ACHN (cell line): ENCODE results near the gene SH3RF3.
"Not testable (repeated sequence)": the region's sequence is repeated elsewhere in the genome, so short reads cannot be mapped to it uniquely, and the experiment has no call there.

Experiments
- DNase-seq: peaks from one replicate; pipeline ENCODE4 v3.0.0-alpha.2; 2015
- in situ Hi-C: cut with HindIII; loops from 2 replicates; pipeline ENCODE4 v1.10.0; 2017; ENCODE audit warnings: low sequenced_read_pairs, low pct_ligation_motif_present, low pct_unique_long_range_greater_than_20kb

The SH3RF3 gene

DNA sequence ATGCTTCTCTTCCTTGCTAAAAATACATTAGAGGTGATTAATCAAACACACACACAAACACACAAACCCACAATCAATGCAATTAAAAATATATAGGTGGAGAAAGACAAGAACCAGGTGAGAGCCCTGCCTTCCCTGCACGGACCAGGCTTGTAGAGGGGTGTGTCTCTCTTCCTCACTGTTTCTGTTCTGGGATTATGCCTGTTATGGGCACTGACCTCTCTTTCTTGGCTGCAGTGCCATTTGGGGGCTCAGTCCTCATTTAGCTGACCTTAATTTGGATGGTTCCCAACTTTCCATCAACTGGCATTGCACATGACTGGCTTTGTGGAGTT is 89.8 kb downstream of the SH3RF3 start:
- DNase-seq: no peak
- in situ Hi-C loops: no loop called here

DNA sequence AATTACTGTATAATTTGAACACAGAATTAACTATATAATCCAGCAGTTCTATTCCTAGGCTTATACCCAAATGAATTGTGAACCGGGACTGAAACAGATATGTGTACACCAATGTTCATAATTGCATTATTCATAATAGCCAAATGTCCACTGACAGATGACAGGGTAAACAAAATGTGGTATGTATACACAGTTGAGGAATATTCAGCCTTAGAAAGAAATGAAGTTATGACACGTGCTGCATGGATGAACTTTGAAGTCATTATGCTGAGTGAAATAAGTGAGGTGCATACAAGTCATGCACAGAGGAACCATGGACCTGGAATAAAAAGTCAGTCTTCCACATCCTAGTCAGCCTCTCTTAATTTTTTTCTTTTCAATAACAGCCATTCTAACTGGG is 91.9 kb downstream of the SH3RF3 start:
- DNase-seq: no peak
- in situ Hi-C loops: no loop called here

DNA sequence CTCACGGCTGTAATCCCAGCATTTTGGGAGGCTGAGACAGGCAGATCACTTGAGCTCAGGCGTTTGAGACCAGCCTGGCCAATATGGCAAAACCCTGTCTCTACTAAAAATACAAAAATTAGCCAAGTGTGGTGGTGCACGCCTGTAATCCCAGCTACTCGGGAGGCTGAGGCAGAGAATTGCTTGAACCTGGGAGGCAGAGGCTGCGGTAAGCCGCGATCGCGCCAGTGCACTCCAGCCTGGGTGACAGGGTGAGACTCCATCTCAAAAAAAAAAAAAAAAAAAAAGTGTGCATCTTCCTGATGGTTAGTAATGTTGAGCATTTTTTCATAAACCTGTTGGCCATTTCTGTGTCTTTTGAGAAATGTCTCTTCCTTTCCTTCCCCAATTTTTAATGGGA is 92.3 kb downstream of the SH3RF3 start:
- DNase-seq, in situ Hi-C loops: not testable (repeated sequence)

DNA sequence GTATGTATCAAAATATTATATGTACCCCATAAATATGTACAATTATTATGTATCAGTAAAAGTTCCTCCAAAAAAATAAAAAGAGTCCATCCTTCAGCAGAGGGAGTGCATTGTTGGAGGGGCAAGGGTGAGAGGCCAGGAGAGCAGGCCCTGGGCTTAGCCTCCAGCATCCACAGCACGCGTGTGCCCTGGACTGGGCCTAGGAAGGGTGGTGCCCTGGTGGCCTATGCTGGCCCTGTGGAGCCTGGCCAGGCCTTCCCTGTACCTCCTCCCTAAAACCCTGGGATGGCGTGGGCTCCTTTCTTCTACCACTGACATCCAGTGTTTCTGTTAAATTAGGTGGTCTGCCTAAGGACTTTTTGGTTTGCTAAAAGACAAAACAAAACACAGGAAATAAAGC is 93.4 kb downstream of the SH3RF3 start:
- no peak for DNase-seq
- in situ Hi-C loops: no loop called here

DNA sequence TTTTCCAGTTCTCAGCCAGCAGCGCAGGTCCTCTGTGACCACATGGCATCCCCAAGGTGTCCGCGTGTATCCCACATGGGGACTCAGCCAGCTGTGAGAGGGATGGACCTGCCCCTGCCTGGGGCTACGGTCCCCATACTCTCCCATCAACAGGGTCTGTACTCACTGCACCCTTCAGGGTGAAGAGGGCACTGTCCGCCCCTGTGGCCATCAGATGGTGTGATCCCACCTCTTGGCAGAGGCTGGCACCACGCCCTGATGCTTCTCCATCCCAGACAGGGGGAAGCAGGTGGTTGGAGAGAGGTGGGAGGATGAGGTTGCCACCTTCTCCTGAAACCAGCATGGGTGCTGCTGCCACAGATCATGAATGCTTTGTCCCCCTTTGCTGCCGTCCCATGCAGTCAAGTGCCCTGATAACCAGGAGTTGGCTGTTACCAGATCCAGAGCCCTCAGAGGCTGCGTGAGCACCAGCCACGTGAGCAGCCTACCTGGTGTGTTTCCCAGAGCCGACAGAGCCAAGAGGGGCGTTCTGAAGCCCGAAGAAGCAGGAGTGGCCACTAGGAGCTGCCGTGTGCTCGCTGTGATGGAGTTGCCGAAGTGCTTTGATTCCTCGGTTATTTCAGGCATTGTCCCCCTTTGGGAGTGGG is 93.9 kb downstream of the SH3RF3 start:
- DNase-seq: no peak

DNA sequence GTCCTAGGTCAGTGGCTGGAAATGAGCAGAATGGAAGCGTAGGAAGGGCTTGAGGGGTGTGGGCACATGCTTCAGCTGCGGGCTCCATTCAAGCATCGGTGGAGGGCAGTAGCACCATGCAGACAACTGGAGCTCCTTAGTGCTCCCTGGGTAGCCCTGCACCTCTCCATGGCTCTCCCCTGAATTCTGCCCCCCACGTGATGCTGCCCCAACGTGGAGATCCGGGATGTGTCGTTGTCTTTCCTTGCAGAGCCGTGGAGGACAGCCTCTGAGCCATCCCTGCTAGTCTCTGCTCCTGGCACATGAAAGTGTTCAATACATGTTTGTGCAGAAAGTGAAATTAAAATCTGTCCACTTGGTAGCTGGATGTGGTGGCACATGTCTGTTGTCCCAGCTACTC is 94.5 kb downstream of the SH3RF3 start:
- DNase-seq: no peak
- in situ Hi-C loops: no loop called here

More for the DNA sequence above, 93.9 kb downstream of the SH3RF3 start:
- in situ Hi-C loops: no loop called here

DNA sequence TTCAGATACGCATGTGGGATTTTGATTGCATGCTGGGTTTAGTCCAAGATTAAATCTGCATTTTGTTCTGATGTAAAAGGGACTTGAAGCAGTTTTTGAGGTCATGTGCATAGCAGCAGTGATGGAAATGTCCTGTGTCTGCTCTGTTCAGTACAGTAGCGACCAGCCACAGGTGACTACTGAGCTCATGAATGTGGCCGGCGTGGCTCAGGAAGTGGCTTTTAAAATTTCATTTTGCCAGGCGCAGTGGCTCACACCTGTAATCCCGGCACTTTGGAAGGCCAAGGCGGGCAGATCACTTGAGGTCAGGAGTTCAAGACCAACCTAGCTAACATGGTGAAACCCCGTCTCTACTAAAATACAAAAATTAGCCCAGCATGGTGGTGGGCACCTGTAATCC is 95.3 kb downstream of the SH3RF3 start:
- in situ Hi-C loops, DNase-seq: not testable (repeated sequence)

DNA sequence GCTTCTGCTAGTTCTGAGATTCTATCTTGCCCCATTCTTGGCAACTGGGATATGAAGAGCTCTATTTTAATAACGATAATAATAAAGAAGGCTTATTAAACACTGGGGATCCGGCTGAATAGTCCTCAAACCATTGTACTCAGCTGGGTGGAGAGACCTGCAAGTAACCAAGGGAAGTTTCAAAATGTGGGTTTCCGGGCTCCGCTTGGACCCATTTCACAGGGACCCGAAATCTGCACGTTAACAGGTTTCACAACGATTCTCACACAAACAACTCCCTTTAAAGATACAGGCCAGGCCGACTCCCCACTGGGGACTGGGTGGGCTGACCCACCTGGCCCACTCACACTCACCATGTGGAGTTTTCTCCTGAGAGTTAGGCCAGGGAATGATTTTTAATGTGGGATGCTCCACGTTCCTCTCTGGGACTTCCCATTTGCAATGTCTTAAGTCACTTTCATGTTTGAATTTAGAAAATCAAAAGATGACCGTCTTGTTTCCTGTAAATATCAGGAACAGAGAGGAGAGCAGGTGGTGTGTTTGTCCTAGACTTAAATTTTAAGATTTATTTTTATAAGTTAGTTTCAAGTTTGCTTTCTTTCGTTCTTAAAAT is 96.3 kb downstream of the SH3RF3 start:
- no peak for DNase-seq
- in situ Hi-C loops: no loop called here

DNA sequence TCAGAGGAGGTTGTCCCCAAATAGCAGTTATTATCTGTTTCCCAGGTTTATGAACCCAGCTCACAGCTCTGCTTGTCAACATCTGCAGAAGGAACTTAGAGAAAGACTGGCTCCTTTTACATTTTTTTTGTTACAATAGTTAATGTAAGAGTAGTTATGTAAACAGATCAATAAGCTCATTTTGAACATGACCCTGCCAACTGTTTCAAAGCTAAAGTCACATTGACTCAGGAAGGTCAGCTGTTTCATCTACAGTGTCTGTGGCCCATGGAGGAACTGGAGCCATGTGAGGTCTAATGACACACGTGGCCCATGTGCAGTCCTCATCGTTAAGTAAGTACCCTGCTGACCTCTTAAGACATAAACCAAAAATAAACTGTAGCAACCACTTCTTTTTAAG is 97.1 kb downstream of the SH3RF3 start:
- no peak for DNase-seq
- in situ Hi-C loops: no loop called here

DNA sequence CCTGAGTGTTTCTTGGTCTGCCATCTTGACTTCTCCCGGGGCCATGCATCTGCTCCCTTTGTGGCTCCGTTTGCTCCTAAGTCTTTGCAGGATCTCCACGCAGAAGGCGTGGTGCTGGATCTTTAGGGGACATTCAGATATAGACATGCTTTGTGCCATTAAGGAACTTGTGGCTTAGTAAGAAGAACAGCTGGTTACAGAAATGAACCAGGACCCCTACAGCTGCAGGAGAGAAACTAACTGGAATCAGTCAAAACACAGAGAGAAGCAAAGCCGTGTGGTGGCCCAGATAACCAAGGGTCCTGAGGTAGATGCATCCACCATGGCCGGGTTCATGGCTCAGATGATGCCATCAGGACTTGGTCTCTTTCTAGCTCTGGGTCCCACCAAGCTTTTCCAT is 97.6 kb downstream of the SH3RF3 start:
- in situ Hi-C loops: no loop called here

DNA sequence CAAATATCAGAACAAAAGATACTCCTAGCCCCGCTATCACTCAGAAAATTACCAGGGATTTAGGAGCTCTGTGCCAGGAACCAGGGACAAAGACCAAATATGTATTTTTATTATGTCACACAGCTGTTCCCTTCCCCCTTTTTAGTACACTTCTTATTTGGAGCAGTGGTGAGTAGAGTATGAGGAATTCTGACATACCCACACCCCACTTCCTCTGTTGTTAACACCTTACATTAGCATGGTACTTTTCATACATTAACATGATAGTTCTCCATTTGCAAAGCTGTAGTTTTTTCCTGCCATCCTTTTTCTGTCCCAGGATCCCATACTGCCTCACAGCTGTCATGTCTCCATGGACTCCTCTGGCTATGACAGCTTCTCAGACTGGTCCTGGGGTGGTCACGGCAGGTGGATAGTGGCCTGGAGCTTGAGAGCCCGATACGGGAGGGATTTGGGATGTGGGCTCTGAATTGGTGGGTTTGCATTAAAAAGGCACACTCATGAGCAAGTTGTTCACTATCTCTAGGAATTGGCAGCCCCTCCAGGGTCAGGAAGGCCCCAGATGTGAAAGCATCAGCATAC is 100.2 kb downstream of the SH3RF3 start:
- DNase-seq: no peak
- in situ Hi-C loops: no loop called here

More for the DNA sequence above, 97.6 kb downstream of the SH3RF3 start:
- no peak for DNase-seq

DNA sequence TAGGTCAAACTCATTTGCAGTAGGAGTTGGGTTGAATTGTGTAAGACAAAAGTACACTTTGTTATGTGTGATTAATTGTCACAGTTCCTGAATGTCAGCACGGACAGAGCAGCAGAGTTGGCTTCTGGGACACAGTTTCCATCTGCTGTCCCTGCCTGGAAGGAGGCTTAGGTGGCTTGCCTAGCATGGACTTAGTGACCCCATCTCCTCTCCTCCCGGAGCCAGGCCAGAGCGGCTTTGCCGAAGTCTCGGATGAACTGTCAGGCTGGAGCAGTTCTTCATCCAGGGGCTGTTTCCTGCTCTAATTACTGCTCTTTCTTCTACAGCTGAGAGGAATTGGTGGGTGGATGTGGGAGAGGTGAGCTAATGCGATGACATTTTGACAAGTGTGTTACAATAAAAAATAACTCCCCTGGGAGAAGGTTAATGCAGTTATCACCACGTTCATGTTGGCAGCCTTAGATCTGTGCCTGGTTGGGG is 102.0 kb downstream of the SH3RF3 start:
- in situ Hi-C loops: no loop called here
- DNase-seq: no peak

DNA sequence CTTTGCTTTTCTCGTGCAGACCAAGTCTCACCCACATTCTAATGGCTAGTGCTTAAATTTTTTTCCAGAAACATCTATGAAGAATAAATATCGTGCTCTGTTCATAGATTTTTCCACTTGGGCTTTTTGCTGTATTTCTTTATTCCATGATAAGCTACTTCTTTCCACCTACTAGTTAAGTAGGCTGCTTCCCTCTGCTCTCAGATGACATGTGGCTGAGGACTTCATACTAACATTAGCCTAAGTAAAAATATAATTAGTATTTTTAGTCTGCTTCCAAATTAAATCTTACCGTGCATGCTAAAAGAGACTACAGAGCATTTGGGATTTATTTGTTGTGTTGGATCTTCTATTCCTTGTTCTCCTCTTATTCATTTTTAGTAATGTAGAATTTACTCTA is 102.4 kb downstream of the SH3RF3 start:
- no peak for DNase-seq
- in situ Hi-C loops: no loop called here

DNA sequence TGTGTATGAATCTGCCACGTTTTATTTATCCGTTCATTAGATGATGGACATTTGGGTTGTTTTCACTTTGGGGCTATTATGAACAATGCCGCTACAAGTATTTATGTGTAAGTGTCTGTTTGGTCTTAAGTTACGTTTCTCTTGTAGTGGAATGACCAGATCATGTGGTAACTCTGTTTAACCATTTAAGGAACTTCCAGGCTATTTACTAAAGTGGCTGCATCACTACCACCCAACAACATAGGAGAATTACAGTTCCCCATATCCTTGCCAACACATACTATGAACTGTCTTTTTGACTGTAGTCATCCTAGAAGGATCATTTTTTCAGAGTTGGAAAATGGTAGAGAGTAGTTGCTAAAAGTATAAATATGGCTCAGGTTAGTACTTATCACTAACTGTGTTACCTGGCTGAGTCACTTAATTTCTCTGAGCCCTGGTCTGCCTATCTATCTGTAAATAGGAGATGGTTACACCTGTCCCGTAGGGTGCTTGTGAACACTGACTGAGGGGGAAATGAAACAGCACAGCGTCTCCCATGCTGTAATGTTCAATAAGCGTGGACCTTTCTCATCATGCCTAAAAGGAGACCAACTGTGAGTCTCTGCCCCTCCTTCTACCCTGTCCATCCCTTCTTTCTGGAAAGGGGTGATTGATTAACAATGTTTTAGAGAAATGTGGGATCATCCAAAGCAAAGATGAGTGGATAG is 103.1 kb downstream of the SH3RF3 start:
- DNase-seq: no peak
- in situ Hi-C loops: no loop called here

DNA sequence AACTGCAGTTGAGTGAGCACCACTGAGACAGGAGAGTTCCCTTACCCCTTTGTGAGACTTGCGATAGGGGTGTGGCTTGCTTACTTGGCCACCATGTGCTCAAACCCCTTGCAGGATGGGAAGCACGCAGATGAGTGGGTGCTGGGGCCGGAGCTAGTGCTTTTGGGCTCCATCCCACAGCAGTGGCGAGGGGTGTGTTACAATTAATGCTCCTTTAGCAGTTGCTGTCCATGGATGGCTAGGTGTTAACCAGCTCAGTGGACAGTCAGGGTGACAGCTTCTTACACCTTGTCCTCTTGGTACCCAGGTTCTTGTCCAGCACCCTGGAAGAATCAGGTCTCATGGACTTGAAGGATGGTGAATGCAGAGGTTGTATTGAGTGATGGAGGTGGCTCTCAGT is 103.9 kb downstream of the SH3RF3 start:
- no peak for DNase-seq
- in situ Hi-C loops: no loop called here

DNA sequence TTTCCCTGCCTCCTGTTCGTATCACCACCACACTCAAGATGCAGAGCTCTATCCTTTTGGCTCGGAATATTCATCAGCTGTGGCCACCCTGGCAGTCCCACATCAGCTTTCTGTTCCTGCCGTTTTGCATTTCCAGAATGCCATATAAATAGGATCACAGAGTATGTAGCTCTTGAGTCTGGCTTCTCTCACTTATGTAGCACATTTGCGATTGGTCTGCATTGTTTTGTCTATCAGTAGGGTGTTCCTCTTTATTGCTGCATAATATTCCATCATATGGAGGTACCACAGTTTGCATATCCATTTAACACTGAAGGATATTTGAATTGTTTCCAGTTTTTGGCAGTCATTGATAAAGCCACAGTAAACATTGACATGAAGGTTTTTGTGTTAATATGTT is 104.6 kb downstream of the SH3RF3 start:
- in situ Hi-C loops: no loop called here
- DNase-seq: no peak

DNA sequence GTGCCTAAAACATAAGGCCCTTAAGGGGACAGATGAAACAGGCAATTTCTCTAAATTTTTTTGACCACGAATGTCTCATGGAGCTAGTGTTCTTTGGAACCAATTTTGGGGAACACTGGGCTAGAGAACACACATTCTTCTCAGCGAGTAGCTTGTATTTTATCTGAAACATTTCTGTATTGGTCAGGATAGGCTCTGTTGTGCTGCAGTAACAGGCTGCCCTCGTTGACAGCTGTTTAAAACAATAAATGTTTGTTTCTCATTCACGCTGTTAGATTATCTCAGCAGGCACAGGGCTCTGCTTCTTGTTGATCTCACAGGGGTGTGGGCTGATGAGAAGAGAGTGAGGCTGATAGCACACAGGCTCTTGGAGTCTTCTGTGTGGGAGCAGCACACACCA is 105.3 kb downstream of the SH3RF3 start:
- no peak for DNase-seq
- in situ Hi-C loops: no loop called here

DNA sequence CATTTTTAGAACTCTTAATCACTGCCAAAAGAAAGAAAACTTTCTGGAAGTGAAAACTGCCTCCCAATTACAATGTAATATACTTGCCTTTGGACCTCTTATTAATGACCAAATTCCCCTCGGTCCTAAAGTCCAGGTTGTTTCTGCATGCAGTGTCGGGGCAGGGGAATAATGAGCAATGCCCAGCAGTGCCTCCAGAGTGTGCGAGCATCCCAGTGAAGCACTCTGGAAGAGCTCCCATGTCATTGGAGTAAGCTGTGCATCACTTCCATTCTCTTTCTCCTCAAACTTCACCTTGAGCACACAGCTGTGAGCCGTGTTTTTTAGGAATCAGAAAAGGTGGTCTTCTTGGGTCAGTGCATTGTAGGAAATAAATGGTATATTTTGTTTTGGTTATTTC is 107.1 kb downstream of the SH3RF3 start:
- DNase-seq: no peak
- in situ Hi-C loops: no loop called here

DNA sequence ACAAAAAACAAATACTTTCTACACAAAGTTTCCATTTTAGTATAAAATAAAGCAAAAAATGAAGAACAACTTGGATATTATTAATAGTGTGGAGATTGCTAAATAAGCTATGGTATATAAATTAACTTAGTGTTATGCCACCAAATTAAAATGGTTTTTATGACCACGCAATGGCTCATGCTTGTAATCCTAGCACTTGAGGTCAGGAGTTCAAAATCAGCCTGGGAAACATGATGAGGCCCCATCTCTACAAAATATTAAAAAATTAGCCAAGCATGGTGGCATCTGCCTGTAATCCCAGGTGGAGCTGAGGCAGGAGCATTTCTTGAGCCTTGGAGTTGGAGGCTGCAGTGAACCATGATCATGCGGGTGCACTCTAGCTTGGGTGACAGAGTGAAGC is 108.8 kb downstream of the SH3RF3 start:
- in situ Hi-C loops: no loop called here
- DNase-seq: no peak

DNA sequence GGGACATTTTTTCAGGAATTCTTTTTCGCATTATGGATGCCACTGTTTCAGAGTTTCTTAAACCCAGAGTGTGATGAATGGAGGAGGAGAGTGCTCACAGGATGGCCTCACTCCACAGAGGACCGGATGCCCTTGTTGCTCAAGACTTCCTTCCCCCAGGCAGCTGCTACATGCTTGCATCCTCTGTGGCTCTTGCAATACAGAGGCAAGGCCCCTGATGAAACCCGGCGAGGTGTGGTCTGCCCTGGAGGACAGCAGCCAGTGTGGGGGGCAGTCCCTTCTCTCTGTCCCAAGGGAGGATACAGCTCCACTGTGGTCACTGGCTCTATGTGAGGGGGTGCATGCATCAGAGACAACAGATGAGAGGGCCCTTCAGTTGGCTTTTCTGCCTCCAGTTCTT is 109.6 kb downstream of the SH3RF3 start:
- in situ Hi-C loops: no loop called here
- DNase-seq: no peak
